SK-N-SH (cell line): ENCODE results near the gene ZKSCAN3. TPM values are rescaled to one million over a fixed set of nuclear protein-coding genes. Genes with fewer than 3 reads are reported as not detected.
A peak's percentile ranks its signal among the peaks of the same experiment; 100 is the strongest.

Experiments used
- CTCF ChIA-PET: fragments of 300-600, 350-600 bp; formaldehyde crosslinking; extraction: SDS; loops from one replicate; lab custom pipeline; 2021; lab: Yijun Ruan, JAX
- POLR2A ChIA-PET: fragments of 350-600 bp; sonication (Branson Sonifier 250); formaldehyde crosslinking; extraction: SDS; loops from one replicate; lab custom pipeline; 2020; ENCODE audit warnings: antibody characterized with exemption, inconsistent platforms; lab: Yijun Ruan, JAX
- DNase-seq: peaks from one replicate; pipeline ENCODE4 v3.0.0; 2012
- H2AFZ ChIP-seq: fragments of 200-600 bp; sonication (generic); 2 replicates; pipeline ENCODE4 v1.8.1; 2016; ENCODE audit warnings: antibody characterized with exemption, mild to moderate bottlenecking, low read depth
- H3F3A ChIP-seq: fragments of 200-600 bp; sonication (generic); replicated peaks from 2 replicates; pipeline ENCODE3; 2016; ENCODE audit warnings: antibody characterized with exemption, mild to moderate bottlenecking; ENCODE audit not compliant: insufficient read depth
- H3K27ac ChIP-seq, 2 experiments: fragments of 200-500 bp in 1 of 2; fragments of 200-600 bp in 1 of 2; sonication (Bioruptor generic) in 1 of 2; sonication (generic), shearing (Covaris generic) in 1 of 2; 2 replicates each; pipeline versions ENCODE4 v1.5.1 to v1.6.1; 2014 to 2016; ENCODE audit warnings: low read depth in 2 of 2, inconsistent platforms in 1 of 2, low read length in 1 of 2, mild to moderate bottlenecking in 1 of 2, mixed read lengths in 1 of 2
- H3K27me3 ChIP-seq: fragments of 200-600 bp; sonication (generic), shearing (Covaris generic); 2 replicates; pipeline ENCODE4 v1.6.1; 2016; ENCODE audit warnings: mixed run types; ENCODE audit not compliant: insufficient read depth
- H3K36me3 ChIP-seq, 2 experiments: fragments of 200-500 bp in 1 of 2; fragments of 200-600 bp in 1 of 2; sonication (Bioruptor generic) in 1 of 2; sonication (generic) in 1 of 2; replicated peaks in 1 of 2; 2 replicates each; pipeline versions ENCODE3 to v1.5.1; 2014 to 2016; ENCODE audit warnings: low read length in 1 of 2, mild to moderate bottlenecking in 1 of 2; ENCODE audit not compliant: insufficient read depth in 2 of 2, control insufficient read depth in 1 of 2
- H3K4me1 ChIP-seq, 2 experiments: fragments of 200-500 bp in 1 of 2; fragments of 200-600 bp in 1 of 2; sonication (Bioruptor generic) in 1 of 2; sonication (generic), shearing (Covaris generic) in 1 of 2; 2 replicates each; pipeline versions ENCODE4 v1.5.1 to v1.6.1; 2014 to 2016; ENCODE audit warnings: low read depth in 1 of 2, low read length in 1 of 2, mixed run types in 1 of 2; ENCODE audit not compliant: insufficient read depth in 2 of 2, control insufficient read depth in 1 of 2
- H3K4me2 ChIP-seq: fragments of 200-600 bp; sonication (generic), shearing (Covaris generic); 2 replicates; pipeline ENCODE4 v1.6.1; 2017; ENCODE audit warnings: mixed run types
- H3K4me3 ChIP-seq, 2 experiments: fragments of 200-500 bp in 1 of 2; fragments of 200-600 bp in 1 of 2; sonication (Bioruptor generic) in 1 of 2; sonication (generic), shearing (Covaris generic) in 1 of 2; 2 replicates each; pipeline versions ENCODE4 v1.5.1 to v1.8.1; 2014 to 2016; ENCODE audit warnings: low read depth in 2 of 2, inconsistent platforms in 1 of 2, low read length in 1 of 2, mild to moderate bottlenecking in 1 of 2, mixed read lengths in 1 of 2, moderate library complexity in 1 of 2
- H3K79me2 ChIP-seq: fragments of 200-600 bp; sonication (generic); 2 replicates; pipeline ENCODE4 v1.8.1; 2017; ENCODE audit warnings: mild to moderate bottlenecking; ENCODE audit not compliant: insufficient read depth
- H3K9ac ChIP-seq: fragments of 200-600 bp; sonication (generic); 2 replicates; pipeline ENCODE4 v1.6.1; 2017; ENCODE audit warnings: mixed run types
- H3K9me2 ChIP-seq: fragments of 200-600 bp; sonication (generic); 2 replicates; pipeline ENCODE4 v1.6.1; 2017; ENCODE audit warnings: mixed run types
- H3K9me3 ChIP-seq: fragments of 200-600 bp; sonication (generic); 2 replicates; pipeline ENCODE4 v1.6.1; 2017; ENCODE audit warnings: mixed run types, mild to moderate bottlenecking, moderate library complexity
- H4K20me1 ChIP-seq: fragments of 200-600 bp; sonication (generic); 2 replicates; pipeline ENCODE4 v1.6.1; 2017; ENCODE audit warnings: mild to moderate bottlenecking, mixed run types; ENCODE audit not compliant: insufficient read depth
- CHD2 ChIP-seq: fragments of 150-350 bp; IDR thresholded peaks from 2 replicates; pipeline ENCODE4 v1.6.1; 2018; ENCODE audit warnings: low read length; ENCODE audit not compliant: partially characterized antibody
- ELF1 ChIP-seq: IDR thresholded peaks from 2 replicates; pipeline ENCODE4 v1.4.0; 2012
- EP300 ChIP-seq, 2 experiments: IDR thresholded peaks; 2 replicates each; pipeline versions ENCODE4 v1.4.0 to v1.6.1; 2012; ENCODE audit warnings: borderline replicate concordance in 1 of 2, low read depth in 1 of 2, low read length in 1 of 2
- FOXM1 ChIP-seq: IDR thresholded peaks from 2 replicates; pipeline ENCODE4 v1.4.0; 2012; ENCODE audit warnings: low read depth, mild to moderate bottlenecking
- GABPA ChIP-seq: IDR thresholded peaks from 2 replicates; pipeline ENCODE4 v1.4.0; 2012; ENCODE audit warnings: low read depth, mild to moderate bottlenecking
- NFIC ChIP-seq: IDR thresholded peaks from 2 replicates; pipeline ENCODE4 v1.4.0; 2012; ENCODE audit warnings: borderline replicate concordance
- RAD21 ChIP-seq: IDR thresholded peaks from 2 replicates; pipeline ENCODE4 v1.6.1; 2012; ENCODE audit warnings: mild to moderate bottlenecking, low read length
- RFX5 ChIP-seq: IDR thresholded peaks from 2 replicates; pipeline ENCODE4 v1.6.1; 2012; ENCODE audit warnings: mild to moderate bottlenecking, improper control_type of control experiment, low read length
- SMC3 ChIP-seq: IDR thresholded peaks from 2 replicates; pipeline ENCODE4 v1.6.1; 2012; ENCODE audit warnings: low read depth, low read length, improper control_type of control experiment
- TAF1 ChIP-seq: IDR thresholded peaks from 2 replicates; pipeline ENCODE4 v1.6.1; 2012; ENCODE audit warnings: low read depth, mild to moderate bottlenecking, low read length, moderate library complexity, borderline replicate concordance
- TCF12 ChIP-seq: IDR thresholded peaks from 2 replicates; pipeline ENCODE4 v1.4.0; 2012
- TEAD4 ChIP-seq: IDR thresholded peaks from 2 replicates; pipeline ENCODE4 v1.4.0; 2012; ENCODE audit warnings: mild to moderate bottlenecking, borderline replicate concordance; ENCODE audit not compliant: insufficient read depth
- WGBS: methylation state at CpG from one replicate; pipeline ENCODE4 v1.1.6; 2017; ENCODE audit warnings: low lambda C conversion rate; 5-methylcytosine and 5-hydroxymethylcytosine counted together
- polyA plus RNA-seq, 3 experiments: library from polyadenylated mRNA; depleted of rRNA; stranded (reverse); fragments of >200 nt; gene quantifications; 2 replicates each; pipeline ENCODE4 v1.2.3, GENCODE V29; 2012
- TF ChIP-seq, protein P1 (sequence below): IDR thresholded peaks from 2 replicates; pipeline ENCODE4 v1.4.0; 2012; ENCODE audit warnings: low read depth, borderline replicate concordance
- TF ChIP-seq, protein P2 (sequence below): IDR thresholded peaks from 2 replicates; pipeline ENCODE4 v1.4.0; 2012; ENCODE audit warnings: low read depth, borderline replicate concordance
- TF ChIP-seq, protein P3 (sequence below): IDR thresholded peaks from 2 replicates; pipeline ENCODE4; 2012
- TF ChIP-seq, protein P4 (sequence below): IDR thresholded peaks from 2 replicates; pipeline ENCODE4 v1.4.0; 2012; ENCODE audit warnings: low read depth
- TF ChIP-seq, protein P5 (sequence below): fragments of 200-600 bp; sonication (generic); IDR thresholded peaks from 2 replicates; pipeline ENCODE4 v1.6.1; 2017; ENCODE audit warnings: antibody characterized with exemption, mild to moderate bottlenecking, moderate library complexity

ZKSCAN3 gene
- polyA plus RNA-seq, 1 of the 3 experiments (the other 2 are of a cell fraction) = 2.6 TPM

DNA sequence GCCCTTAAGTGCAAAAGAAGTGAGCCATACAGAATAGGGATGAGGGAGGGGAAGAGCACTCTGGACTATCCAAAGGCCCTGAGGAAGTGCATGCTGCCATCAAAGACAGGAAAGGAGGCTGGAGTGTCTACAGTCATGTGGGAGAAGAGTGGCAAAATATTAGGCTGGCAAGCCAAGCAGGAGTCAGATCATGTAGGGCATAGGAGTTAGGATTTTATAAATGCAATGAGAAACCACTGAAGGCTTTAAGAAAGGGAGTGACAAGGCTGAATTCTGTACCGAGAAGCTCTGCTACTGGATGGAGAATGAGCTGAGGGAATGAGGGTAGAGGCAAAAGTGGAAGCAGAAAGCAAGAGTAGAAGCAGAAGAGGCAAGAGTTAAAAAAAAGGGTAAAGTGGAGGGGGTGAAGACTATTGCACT is 16.1 kb upstream of the ZKSCAN3 start:
- WGBS = 92% methylated on average over 1 of the region's 1 CpG
- Histone ChIP-seq H4K20me1 (no peaks in the 10 kb centered on the region), H3K9me2 (no peaks in the 10 kb centered on the region), H3K4me1 (peaks cover 0 to 11% of the 10 kb centered on the region in 2 experiments; a peak in 2 of 4 replicates), H3K4me2 (no peak overlapping the region), H3F3A (peaks cover 11% of the 10 kb centered on the region), H3K9ac (no peak overlapping the region), H3K4me3 (no peak overlapping the region), H3K9me3 (no peaks in the 10 kb centered on the region), H3K27ac (no peak overlapping the region), H3K36me3 (no peaks in the 10 kb centered on the region), H3K79me2 (no peaks in the 10 kb centered on the region), H3K27me3 (no peaks in the 10 kb centered on the region), H2AFZ (no peak overlapping the region)
- CTCF ChIA-PET = interaction anchor here (0.9 kb wide), 1 partner anchor 22 kb away, joined by 5 read pairs; no protein-coding TSS in a partner anchor
- no peak for DNase-seq
- POLR2A ChIA-PET = interaction anchor here (0.8 kb wide), 1 partner anchor 10 kb away, joined by 3 read pairs; no protein-coding TSS in a partner anchor
- TF ChIP-seq TCF12 = no peak
- no peak for TF ChIP-seq RFX5
- no peak for TF ChIP-seq TAF1
- TF ChIP-seq FOXM1 = no peak
- TF ChIP-seq GABPA = no peak
- TF ChIP-seq, protein P1, sequence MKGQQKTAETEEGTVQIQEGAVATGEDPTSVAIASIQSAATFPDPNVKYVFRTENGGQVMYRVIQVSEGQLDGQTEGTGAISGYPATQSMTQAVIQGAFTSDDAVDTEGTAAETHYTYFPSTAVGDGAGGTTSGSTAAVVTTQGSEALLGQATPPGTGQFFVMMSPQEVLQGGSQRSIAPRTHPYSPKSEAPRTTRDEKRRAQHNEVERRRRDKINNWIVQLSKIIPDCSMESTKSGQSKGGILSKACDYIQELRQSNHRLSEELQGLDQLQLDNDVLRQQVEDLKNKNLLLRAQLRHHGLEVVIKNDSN = no peak
- TF ChIP-seq, protein P2, sequence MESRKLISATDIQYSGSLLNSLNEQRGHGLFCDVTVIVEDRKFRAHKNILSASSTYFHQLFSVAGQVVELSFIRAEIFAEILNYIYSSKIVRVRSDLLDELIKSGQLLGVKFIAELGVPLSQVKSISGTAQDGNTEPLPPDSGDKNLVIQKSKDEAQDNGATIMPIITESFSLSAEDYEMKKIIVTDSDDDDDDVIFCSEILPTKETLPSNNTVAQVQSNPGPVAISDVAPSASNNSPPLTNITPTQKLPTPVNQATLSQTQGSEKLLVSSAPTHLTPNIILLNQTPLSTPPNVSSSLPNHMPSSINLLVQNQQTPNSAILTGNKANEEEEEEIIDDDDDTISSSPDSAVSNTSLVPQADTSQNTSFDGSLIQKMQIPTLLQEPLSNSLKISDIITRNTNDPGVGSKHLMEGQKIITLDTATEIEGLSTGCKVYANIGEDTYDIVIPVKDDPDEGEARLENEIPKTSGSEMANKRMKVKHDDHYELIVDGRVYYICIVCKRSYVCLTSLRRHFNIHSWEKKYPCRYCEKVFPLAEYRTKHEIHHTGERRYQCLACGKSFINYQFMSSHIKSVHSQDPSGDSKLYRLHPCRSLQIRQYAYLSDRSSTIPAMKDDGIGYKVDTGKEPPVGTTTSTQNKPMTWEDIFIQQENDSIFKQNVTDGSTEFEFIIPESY = no peak
- TF ChIP-seq NFIC = no peak
- TF ChIP-seq RAD21 = no peak
- TF ChIP-seq, protein P3, sequence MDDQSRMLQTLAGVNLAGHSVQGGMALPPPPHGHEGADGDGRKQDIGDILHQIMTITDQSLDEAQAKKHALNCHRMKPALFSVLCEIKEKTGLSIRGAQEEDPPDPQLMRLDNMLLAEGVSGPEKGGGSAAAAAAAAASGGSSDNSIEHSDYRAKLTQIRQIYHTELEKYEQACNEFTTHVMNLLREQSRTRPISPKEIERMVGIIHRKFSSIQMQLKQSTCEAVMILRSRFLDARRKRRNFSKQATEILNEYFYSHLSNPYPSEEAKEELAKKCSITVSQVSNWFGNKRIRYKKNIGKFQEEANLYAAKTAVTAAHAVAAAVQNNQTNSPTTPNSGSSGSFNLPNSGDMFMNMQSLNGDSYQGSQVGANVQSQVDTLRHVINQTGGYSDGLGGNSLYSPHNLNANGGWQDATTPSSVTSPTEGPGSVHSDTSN = no peak

DNA sequence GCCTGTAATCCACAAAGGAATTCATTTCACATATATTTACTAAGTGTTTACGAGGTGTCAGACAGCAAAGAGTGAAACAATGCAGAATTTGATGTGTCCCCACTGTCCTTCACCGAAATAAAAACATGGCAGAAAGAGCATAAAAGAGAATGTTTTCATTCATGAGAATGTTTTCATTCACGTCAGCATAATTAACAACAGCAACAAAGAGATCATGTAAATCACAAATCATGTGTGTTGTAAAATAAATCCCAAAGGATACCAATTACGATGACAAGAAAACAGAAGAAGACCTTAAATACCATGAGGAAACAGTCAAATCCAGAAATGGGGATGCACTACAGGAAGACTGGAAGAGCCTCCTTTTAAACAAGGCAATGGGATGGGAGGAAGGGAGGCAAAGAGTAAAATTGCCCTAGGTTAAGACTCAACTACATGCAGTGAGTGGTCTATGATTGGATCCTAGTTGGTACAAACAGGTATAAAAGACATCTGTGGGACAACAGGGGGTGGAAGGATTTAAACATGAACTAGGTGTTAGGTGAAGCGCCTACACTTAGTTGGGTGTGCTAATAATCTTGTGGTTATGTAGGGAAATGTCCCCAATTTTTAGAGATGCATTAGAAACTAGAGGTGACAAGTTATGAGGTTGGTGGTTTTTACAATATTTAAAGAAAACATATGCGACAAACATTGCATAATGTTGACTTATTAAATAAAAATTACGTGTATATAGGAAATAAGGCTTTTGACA is 15.3 kb upstream of the ZKSCAN3 start:
- H3K36me3 ChIP-seq = no peaks in the 10 kb centered on the region
- no peaks in the 10 kb centered on the region for H3K79me2 ChIP-seq
- no peaks in the 10 kb centered on the region for H4K20me1 ChIP-seq
- peak overlapping the region; percentile 87 for H3K4me2 ChIP-seq
- peaks cover 0 to 8% of the 10 kb centered on the region in 2 experiments; a peak in 2 of 4 replicates for H3K4me1 ChIP-seq
- POLR2A ChIA-PET = interaction anchor here (0.8 to 2.4 kb wide), 7 partner anchors 10 to 193 kb away, joined by 3 to 14 read pairs (median 4); partner anchors contain the start of genes PGBD1 and ZKSCAN8
- H3K27me3 ChIP-seq = no peaks in the 10 kb centered on the region
- peak overlapping the region; percentile 92 to 99; a peak in 3 of 4 replicates for H3K27ac ChIP-seq
- no peak overlapping the region for H2AFZ ChIP-seq
- WGBS = 89% methylated on average over 7 of the region's 7 CpGs
- CTCF ChIA-PET = interaction anchor here (0.6 to 5.0 kb wide), 4 partner anchors 21 to 57 kb away, joined by 3 to 29 read pairs (median 4); partner anchors contain the start of gene PGBD1
- peaks cover 11% of the 10 kb centered on the region for H3F3A ChIP-seq
- no peak for DNase-seq
- peak overlapping the region; percentile 74 to 93; a peak in 3 of 4 replicates for H3K4me3 ChIP-seq
- no peaks in the 10 kb centered on the region for H3K9me3 ChIP-seq
- H3K9me2 ChIP-seq = no peaks in the 10 kb centered on the region
- no peak overlapping the region for H3K9ac ChIP-seq
- TF ChIP-seq, protein P4, sequence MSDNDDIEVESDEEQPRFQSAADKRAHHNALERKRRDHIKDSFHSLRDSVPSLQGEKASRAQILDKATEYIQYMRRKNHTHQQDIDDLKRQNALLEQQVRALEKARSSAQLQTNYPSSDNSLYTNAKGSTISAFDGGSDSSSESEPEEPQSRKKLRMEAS = no peak
- TF ChIP-seq TEAD4 (no peak), SMC3 (no peak), ELF1 (no peak), CHD2 (no peak), EP300 (IDR thresholded peaks at IDR 0.05; ENCODE audit: borderline replicate concordance in 1 of 2, low read depth in 1 of 2, low read length in 1 of 2) (no peak)
- TF ChIP-seq, protein P2 = no peak
- TF ChIP-seq, protein P5, sequence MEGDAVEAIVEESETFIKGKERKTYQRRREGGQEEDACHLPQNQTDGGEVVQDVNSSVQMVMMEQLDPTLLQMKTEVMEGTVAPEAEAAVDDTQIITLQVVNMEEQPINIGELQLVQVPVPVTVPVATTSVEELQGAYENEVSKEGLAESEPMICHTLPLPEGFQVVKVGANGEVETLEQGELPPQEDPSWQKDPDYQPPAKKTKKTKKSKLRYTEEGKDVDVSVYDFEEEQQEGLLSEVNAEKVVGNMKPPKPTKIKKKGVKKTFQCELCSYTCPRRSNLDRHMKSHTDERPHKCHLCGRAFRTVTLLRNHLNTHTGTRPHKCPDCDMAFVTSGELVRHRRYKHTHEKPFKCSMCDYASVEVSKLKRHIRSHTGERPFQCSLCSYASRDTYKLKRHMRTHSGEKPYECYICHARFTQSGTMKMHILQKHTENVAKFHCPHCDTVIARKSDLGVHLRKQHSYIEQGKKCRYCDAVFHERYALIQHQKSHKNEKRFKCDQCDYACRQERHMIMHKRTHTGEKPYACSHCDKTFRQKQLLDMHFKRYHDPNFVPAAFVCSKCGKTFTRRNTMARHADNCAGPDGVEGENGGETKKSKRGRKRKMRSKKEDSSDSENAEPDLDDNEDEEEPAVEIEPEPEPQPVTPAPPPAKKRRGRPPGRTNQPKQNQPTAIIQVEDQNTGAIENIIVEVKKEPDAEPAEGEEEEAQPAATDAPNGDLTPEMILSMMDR = no peak
